Measurements from ENCODE around the gene MBTD1. TPM values are rescaled to one million over a fixed set of nuclear protein-coding genes. Genes with fewer than 3 reads are reported as not detected.

MBTD1 gene
- total and polyA plus RNA-seq, 9 of the 15 experiments (the other 6 are each of a cell fraction or from before 2014, with no cell fraction given): 2.1 to 26.3 (median 13.3) TPM

DNA sequence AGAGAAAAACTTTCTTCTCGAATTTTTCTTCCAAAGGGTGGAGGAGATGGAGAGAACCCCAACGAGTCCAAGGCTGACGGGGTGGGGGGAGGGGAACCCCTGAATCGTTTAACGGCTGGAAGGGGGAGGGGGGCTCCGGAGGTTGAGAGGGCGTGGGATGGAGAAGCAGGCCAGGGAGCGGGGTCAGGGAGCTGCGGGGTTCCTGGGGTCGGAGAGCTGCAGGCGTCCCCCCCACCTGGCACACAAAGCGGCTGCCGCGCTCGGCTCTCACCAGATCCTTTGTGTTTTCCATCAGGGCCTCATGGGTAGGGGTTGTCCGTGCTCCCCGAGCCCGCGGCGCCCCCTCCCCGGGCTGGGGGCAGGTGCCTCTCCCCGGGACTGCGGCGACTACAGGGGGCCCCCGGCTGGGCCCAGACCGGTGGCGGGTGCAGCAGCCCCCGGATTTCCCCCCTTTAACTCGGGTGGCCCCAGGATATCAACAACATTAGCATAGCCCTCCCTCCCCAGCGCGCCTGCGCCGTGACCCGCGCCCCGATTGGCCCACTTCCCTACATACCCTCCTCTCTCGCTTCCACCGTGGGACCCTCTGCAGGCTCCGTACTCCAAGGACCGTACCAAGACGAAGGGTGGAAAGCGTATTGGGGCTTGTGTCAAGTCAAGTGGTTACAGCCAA, at the start of gene MBTD1 (continued):
- no peak for TF ChIP-seq RBM39 (optimal IDR thresholded peaks at IDR 0.05; ENCODE audit: low read depth, low read length)
- TF ChIP-seq, protein P1, sequence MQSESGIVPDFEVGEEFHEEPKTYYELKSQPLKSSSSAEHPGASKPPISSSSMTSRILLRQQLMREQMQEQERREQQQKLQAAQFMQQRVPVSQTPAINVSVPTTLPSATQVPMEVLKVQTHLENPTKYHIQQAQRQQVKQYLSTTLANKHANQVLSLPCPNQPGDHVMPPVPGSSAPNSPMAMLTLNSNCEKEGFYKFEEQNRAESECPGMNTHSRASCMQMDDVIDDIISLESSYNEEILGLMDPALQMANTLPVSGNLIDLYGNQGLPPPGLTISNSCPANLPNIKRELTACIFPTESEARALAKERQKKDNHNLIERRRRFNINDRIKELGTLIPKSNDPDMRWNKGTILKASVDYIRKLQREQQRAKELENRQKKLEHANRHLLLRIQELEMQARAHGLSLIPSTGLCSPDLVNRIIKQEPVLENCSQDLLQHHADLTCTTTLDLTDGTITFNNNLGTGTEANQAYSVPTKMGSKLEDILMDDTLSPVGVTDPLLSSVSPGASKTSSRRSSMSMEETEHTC (IDR thresholded peaks at IDR 0.05): no peak
- no peak for TF ChIP-seq NEUROD1 (IDR thresholded peaks at IDR 0.05; ENCODE audit: borderline replicate concordance, low read depth, low read length, partially characterized antibody)
- TF ChIP-seq ZNF699 (CRISPR knock-in tag; IDR thresholded peaks at IDR 0.05; ENCODE audit: insufficient replicate concordance): no peak
- TF ChIP-seq, protein P2, sequence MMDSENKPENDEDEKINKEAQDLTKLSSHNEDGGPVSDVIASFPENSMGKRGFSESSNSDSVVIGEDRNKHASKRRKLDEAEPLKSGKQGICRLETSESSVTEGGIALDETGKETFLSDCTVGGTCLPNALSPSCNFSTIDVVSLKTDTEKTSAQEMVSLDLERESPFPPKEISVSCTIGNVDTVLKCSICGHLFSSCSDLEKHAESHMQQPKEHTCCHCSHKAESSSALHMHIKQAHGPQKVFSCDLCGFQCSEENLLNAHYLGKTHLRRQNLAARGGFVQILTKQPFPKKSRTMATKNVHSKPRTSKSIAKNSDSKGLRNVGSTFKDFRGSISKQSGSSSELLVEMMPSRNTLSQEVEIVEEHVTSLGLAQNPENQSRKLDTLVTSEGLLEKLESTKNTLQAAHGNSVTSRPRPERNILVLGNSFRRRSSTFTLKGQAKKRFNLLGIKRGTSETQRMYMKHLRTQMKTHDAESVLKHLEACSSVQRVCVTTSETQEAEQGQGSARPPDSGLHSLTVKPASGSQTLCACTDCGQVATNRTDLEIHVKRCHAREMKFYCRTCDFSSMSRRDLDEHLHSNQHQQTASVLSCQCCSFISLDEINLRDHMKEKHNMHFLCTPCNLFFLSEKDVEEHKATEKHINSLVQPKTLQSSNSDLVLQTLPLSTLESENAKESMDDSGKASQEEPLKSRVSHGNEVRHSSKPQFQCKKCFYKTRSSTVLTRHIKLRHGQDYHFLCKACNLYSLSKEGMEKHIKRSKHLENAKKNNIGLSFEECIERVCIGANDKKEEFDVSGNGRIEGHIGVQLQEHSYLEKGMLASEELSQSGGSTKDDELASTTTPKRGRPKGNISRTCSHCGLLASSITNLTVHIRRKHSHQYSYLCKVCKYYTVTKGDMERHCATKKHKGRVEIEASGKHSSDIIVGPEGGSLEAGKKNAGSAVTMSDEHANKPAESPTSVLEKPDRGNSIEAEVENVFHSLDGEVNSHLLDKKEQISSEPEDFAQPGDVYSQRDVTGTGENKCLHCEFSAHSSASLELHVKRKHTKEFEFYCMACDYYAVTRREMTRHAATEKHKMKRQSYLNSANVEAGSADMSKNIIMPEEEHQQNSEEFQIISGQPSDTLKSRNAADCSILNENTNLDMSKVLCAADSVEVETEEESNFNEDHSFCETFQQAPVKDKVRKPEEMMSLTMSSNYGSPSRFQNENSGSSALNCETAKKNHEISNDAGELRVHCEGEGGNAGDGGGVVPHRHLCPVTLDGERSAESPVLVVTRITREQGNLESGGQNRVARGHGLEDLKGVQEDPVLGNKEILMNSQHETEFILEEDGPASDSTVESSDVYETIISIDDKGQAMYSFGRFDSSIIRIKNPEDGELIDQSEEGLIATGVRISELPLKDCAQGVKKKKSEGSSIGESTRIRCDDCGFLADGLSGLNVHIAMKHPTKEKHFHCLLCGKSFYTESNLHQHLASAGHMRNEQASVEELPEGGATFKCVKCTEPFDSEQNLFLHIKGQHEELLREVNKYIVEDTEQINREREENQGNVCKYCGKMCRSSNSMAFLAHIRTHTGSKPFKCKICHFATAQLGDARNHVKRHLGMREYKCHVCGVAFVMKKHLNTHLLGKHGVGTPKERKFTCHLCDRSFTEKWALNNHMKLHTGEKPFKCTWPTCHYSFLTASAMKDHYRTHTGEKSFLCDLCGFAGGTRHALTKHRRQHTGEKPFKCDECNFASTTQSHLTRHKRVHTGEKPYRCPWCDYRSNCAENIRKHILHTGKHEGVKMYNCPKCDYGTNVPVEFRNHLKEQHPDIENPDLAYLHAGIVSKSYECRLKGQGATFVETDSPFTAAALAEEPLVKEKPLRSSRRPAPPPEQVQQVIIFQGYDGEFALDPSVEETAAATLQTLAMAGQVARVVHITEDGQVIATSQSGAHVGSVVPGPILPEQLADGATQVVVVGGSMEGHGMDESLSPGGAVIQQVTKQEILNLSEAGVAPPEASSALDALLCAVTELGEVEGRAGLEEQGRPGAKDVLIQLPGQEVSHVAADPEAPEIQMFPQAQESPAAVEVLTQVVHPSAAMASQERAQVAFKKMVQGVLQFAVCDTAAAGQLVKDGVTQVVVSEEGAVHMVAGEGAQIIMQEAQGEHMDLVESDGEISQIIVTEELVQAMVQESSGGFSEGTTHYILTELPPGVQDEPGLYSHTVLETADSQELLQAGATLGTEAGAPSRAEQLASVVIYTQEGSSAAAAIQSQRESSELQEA (IDR thresholded peaks at IDR 0.05; ENCODE audit: low read depth): peak; percentile 97
- no peak for TF ChIP-seq MCM5 (IDR thresholded peaks at IDR 0.05; ENCODE audit: low read depth)
- no peak for TF ChIP-seq U2AF1 (optimal IDR thresholded peaks at IDR 0.05; ENCODE audit: low read depth, low read length)
- TF ChIP-seq, protein P3, sequence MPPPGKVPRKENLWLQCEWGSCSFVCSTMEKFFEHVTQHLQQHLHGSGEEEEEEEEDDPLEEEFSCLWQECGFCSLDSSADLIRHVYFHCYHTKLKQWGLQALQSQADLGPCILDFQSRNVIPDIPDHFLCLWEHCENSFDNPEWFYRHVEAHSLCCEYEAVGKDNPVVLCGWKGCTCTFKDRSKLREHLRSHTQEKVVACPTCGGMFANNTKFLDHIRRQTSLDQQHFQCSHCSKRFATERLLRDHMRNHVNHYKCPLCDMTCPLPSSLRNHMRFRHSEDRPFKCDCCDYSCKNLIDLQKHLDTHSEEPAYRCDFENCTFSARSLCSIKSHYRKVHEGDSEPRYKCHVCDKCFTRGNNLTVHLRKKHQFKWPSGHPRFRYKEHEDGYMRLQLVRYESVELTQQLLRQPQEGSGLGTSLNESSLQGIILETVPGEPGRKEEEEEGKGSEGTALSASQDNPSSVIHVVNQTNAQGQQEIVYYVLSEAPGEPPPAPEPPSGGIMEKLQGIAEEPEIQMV (tag; conservative IDR thresholded peaks at IDR 0.05; ENCODE audit: low read depth): no peak
- no peak for TF ChIP-seq ZKSCAN3 (CRISPR knock-in tag; IDR thresholded peaks at IDR 0.05)
- TF ChIP-seq KLF16 (IDR thresholded peaks at IDR 0.05): peak; percentile 84; the same call in 1 of the 2 replicates
- TF ChIP-seq, protein P4, sequence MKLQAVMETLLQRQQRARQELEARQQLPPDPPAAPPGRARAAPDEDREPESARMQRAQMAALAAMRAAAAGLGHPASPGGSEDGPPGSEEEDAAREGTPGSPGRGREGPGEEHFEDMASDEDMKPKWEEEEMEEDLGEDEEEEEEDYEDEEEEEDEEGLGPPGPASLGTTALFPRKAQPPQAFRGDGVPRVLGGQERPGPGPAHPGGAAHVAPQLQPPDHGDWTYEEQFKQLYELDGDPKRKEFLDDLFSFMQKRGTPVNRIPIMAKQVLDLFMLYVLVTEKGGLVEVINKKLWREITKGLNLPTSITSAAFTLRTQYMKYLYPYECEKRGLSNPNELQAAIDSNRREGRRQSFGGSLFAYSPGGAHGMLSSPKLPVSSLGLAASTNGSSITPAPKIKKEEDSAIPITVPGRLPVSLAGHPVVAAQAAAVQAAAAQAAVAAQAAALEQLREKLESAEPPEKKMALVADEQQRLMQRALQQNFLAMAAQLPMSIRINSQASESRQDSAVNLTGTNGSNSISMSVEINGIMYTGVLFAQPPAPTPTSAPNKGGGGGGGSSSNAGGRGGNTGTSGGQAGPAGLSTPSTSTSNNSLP (IDR thresholded peaks at IDR 0.05; ENCODE audit: borderline replicate concordance, low read depth, low read length): no peak
- 0 out of 2 replicates have a peak, but pooled peaks have one; percentile 23 for TF ChIP-seq ESRRA (IDR thresholded peaks at IDR 0.05; ENCODE audit: borderline replicate concordance, low read depth)
- TF ChIP-seq NR2C2 (CRISPR knock-in tag; IDR thresholded peaks at IDR 0.05): peak; percentile 25; the same call in 1 of the 2 replicates
- TF ChIP-seq NR2C2 (tag; IDR thresholded peaks at IDR 0.05): peak; percentile 96
